H7 (cell line): ENCODE results near the gene ARID5B. TPM values are rescaled to one million over a fixed set of nuclear protein-coding genes. Genes with fewer than 3 reads are reported as not detected.
"Not testable (repeated sequence)": the region's sequence is repeated elsewhere in the genome, so short reads cannot be mapped to it uniquely, and the experiment has no call there.

Source experiments
- DNase-seq: peaks from one replicate; pipeline ENCODE4 v3.0.0; 2012
- H3K27me3 ChIP-seq: 2 replicates; pipeline ENCODE4 v1.6.0; 2011; ENCODE audit warnings: mild to moderate bottlenecking, low read length; ENCODE audit not compliant: control insufficient read depth, insufficient read depth
- H3K36me3 ChIP-seq: replicated peaks from 2 replicates; pipeline ENCODE4 v1.5.1; 2011; ENCODE audit warnings: low read length; ENCODE audit not compliant: control insufficient read depth, insufficient read depth
- H3K4me3 ChIP-seq: 2 replicates; pipeline ENCODE4 v1.5.1; 2011; ENCODE audit warnings: low read depth, mild to moderate bottlenecking, control low read depth, low read length, moderate library complexity; ENCODE audit not compliant: insufficient read depth
- total RNA-seq: library from RNA; depleted of rRNA; stranded (reverse); fragments of >200 nt; shearing (Covaris generic); gene quantifications from 2 replicates; pipeline ENCODE4 v1.2.3, GENCODE V29; 2014

Gene ARID5B
- total RNA-seq, 1 experiment from 2014 or later, result 1.4 TPM

GRCh38 chr10:62019013-62019684 is 117.7 kb downstream of the ARID5B start:
- Histone ChIP-seq H3K4me3 (no peak overlapping the region), H3K36me3 (no peaks in the 10 kb centered on the region), H3K27me3 (no peaks in the 10 kb centered on the region)
- DNase-seq, result no peak

- Histone ChIP-seq H3K4me3 (no peak overlapping the region), H3K27me3 (no peaks in the 10 kb centered on the region), H3K36me3 (no peaks in the 10 kb centered on the region)
- no peak for DNase-seq
Observed at GRCh38 chr10:62019685-62020359, 118.3 kb downstream of the ARID5B start.

GRCh38 chr10:62021128-62021665 is 119.7 kb downstream of the ARID5B start:
- Histone ChIP-seq H3K4me3 (no peak overlapping the region), H3K36me3 (no peaks in the 10 kb centered on the region), H3K27me3 (no peaks in the 10 kb centered on the region)
- no peak for DNase-seq

GRCh38 chr10:62021978-62022802 is 120.7 kb downstream of the ARID5B start:
- Histone ChIP-seq H3K36me3 (no peaks in the 10 kb centered on the region), H3K27me3 (no peaks in the 10 kb centered on the region), H3K4me3 (no peak overlapping the region)
- no peak for DNase-seq

- DNase-seq, result no peak
- Histone ChIP-seq H3K4me3 (no peak overlapping the region), H3K36me3 (no peaks in the 10 kb centered on the region), H3K27me3 (no peaks in the 10 kb centered on the region)
Observed at GRCh38 chr10:62022830-62023229, 121.3 kb downstream of the ARID5B start.

- H3K4me3 ChIP-seq, result no peak overlapping the region
- DNase-seq, result no peak
- H3K27me3 ChIP-seq, result no peaks in the 10 kb centered on the region
- no peaks in the 10 kb centered on the region for H3K36me3 ChIP-seq
Observed at GRCh38 chr10:62023329-62023728, 121.8 kb downstream of the ARID5B start.

- no peaks in the 10 kb centered on the region for H3K27me3 ChIP-seq
- no peaks in the 10 kb centered on the region for H3K36me3 ChIP-seq
- no peak for DNase-seq
- no peak overlapping the region for H3K4me3 ChIP-seq
Observed at GRCh38 chr10:62024026-62024701, 122.7 kb downstream of the ARID5B start.

- Histone ChIP-seq H3K4me3 (no peak overlapping the region), H3K27me3 (no peaks in the 10 kb centered on the region), H3K36me3 (no peaks in the 10 kb centered on the region)
- DNase-seq, result no peak
Observed at GRCh38 chr10:62025134-62025794, 123.8 kb downstream of the ARID5B start.

- no peak for DNase-seq
- Histone ChIP-seq H3K4me3 (no peak overlapping the region), H3K27me3 (no peaks in the 10 kb centered on the region), H3K36me3 (no peaks in the 10 kb centered on the region)
Observed at GRCh38 chr10:62025901-62026879, 124.7 kb downstream of the ARID5B start.

GRCh38 chr10:62027841-62028501 is 126.5 kb downstream of the ARID5B start:
- Histone ChIP-seq H3K4me3 (no peak overlapping the region), H3K27me3 (no peaks in the 10 kb centered on the region), H3K36me3 (no peaks in the 10 kb centered on the region)
- no peak for DNase-seq

- H3K27me3 ChIP-seq, H3K36me3 ChIP-seq, DNase-seq, H3K4me3 ChIP-seq: not testable (repeated sequence)
Observed at GRCh38 chr10:62028502-62028842, 127.0 kb downstream of the ARID5B start.

GRCh38 chr10:62029401-62029800 is 127.9 kb downstream of the ARID5B start:
- H3K36me3 ChIP-seq, result no peaks in the 10 kb centered on the region
- no peak overlapping the region for H3K4me3 ChIP-seq
- no peak for DNase-seq
- no peaks in the 10 kb centered on the region for H3K27me3 ChIP-seq

GRCh38 chr10:62031507-62031906 is 130.0 kb downstream of the ARID5B start:
- no peak for DNase-seq
- Histone ChIP-seq H3K36me3 (no peaks in the 10 kb centered on the region), H3K4me3 (no peak overlapping the region), H3K27me3 (peaks cover 1% of the 10 kb centered on the region)
